ENCODE results near the gene AKAP13.

The AKAP13 gene

DNA sequence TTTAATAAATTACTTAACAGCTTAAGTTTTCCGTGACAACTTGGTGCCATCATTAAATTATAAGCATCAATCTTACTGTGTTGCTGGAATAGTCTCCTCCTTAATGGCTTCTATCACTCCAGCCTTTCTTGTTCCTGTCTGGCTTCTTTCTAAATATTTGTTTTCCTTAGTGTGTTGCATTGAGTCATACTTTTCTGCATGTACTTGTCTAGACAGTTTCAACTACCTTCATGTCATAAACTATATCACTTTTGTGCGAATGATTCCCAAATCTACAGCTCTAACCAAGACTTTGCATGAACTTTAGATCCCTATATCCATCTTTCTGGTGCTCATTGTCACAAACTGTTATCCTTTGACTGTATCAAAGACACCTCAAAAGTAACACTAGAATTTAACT is 78.4 kb downstream of the AKAP13 start:
- TF ChIP-seq, protein P1, sequence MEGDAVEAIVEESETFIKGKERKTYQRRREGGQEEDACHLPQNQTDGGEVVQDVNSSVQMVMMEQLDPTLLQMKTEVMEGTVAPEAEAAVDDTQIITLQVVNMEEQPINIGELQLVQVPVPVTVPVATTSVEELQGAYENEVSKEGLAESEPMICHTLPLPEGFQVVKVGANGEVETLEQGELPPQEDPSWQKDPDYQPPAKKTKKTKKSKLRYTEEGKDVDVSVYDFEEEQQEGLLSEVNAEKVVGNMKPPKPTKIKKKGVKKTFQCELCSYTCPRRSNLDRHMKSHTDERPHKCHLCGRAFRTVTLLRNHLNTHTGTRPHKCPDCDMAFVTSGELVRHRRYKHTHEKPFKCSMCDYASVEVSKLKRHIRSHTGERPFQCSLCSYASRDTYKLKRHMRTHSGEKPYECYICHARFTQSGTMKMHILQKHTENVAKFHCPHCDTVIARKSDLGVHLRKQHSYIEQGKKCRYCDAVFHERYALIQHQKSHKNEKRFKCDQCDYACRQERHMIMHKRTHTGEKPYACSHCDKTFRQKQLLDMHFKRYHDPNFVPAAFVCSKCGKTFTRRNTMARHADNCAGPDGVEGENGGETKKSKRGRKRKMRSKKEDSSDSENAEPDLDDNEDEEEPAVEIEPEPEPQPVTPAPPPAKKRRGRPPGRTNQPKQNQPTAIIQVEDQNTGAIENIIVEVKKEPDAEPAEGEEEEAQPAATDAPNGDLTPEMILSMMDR (IDR thresholded peaks at IDR 0.05): no peak

DNA sequence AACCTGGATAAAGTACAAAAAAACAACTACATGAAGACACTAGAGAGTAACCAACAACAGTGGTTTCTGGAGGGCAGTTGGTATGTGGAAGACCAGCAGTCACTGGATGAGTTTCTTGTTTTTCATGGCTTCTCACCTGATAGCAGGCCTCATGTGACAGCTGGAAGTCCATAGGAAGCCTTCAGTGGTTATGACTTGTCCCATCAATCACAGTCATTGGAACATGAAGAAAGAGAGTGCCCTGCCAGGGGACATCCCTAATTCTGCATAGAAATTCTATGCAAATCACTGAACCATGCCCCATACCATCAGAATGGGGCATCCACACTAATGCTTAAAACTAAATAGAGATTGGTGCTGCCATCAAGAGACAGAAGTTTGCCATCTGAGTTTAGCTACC is 81.6 kb downstream of the AKAP13 start:
- TF ChIP-seq, protein P1 (IDR thresholded peaks at IDR 0.05): no peak

DNA sequence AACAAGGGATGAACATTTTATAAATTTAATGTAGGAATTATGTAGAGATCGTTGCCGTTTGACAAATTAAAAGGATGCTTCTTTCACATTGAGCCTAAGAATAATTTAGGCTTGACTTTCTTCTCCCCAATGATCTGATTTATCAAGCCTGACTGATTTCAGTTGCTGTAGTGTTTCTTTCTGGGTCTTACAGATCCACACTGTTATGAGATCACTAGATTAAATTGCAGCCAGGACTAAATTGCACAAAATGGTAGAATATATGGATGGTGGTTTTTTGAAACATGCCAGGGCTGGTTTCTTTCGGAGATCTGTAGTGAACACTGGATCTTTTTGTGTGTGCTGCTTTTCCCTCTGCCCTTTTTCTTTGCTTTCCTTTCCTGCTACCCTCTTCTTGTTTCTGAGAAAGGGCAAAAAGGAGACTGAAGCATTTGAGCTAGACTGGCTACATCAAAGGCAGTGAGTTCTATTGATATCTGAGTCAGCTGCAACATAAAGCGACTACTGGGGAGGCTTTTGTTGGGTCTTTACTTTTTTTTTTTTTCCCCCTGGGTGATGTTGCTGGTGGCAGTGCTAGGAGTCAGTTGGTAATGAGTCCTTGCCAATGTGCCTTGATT is 83.0 kb downstream of the AKAP13 start:
- TF ChIP-seq, protein P1 (IDR thresholded peaks at IDR 0.05): no peak

DNA sequence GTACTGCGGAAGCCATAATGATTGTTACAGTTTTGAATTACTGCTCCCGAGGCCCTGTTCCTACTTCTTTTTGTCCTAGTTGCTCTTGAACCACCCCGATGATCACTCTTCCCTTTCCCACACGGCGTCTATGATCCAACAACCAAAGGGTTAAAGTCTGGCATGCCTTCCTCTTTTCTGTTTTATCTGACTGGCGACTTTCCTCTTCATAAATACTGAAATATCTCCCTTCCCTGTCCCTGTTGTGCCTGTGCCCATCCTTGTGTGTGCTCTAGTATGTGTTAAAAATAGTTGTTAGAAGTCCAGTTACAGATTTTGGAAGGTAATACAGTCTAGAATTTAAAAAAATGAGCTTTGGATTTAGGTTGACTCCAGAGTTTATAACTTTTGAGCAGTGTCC is 83.6 kb downstream of the AKAP13 start:
- TF ChIP-seq, protein P1 (IDR thresholded peaks at IDR 0.05): no peak

DNA sequence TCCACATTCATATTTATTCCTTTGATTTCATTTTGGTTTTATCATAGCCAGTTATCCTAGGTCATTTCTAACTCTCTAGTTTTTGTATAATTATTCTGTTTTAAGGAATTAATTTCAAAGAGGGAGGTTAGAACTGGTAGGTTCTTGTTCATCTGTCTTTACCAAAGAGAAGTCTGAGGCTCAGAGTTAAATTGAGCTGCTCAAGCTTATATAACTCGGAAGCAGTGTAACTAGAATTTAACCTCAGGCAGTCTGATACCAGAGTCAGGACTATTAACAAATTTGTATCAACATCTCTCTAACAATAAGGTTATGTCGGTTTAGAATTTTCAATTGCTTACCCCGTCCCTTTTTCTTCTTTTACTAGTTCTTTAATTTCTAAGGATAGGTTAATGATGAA is 84.1 kb downstream of the AKAP13 start:
- TF ChIP-seq, protein P1 (IDR thresholded peaks at IDR 0.05): no peak

DNA sequence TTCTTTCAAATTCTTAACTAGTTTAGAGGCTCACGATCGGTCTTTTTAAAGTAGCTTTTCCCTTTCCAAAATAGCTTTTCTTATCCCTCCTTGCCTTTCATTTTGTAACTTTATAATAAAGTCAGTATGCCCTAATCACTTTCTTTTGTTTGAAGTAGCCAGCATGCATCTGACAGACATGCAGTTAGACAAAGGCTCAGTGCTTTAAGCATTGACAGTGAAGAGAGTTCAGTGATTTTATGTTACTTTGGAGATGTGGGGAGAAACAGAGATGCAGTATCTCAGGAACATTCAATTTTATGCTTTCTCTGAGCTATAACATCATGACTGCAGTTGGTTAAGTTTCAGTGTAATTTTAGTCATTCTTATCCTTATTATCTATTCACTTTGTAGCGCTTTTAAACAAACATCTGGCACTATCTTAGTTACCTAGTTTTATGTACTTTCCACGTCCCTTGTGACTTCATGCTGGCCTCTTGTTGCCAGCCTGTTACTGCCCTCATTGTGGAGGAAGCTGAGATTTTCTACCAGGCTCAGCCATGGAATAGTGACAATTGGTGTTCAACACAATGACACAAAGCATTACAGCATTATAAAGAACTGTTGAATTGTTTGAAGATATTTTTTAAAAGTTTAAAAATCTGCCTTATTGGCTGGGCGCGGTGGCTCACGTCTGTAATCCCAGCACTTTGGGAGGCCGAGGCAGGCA is 90.3 kb downstream of the AKAP13 start:
- TF ChIP-seq, protein P1 (IDR thresholded peaks at IDR 0.05): no peak

DNA sequence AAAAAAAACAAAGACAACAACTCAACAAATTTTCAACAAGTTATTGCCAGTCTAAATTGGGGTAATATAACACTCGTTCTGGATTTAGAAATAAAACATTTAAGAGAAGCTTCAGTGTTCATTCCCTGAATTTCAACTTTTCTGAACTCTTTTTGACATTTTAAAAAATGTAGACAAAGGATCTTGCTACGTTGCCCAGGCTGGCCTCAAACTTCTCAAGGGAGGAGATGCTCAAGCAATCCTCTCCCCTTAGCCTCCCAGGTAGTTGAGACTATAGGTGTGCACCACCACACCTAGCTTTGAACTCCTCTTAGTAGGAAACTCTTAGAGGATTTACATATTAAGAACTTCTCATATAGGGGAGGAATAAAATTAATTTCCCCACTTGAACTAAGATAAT is 91.9 kb downstream of the AKAP13 start:
- TF ChIP-seq, protein P1 (IDR thresholded peaks at IDR 0.05): no peak
